ENCODE measurements around the gene IFNAR2.
A peak's percentile ranks its signal among the peaks of the same experiment; 100 is the strongest.
"Not testable (repeated sequence)": the region's sequence is repeated elsewhere in the genome, so short reads cannot be mapped to it uniquely, and the experiment has no call there.

IFNAR2 gene

GRCh38 chr21:33245289-33245918, 15.7 kb downstream of the IFNAR2 start:
- DNase-seq = no peak

DNA sequence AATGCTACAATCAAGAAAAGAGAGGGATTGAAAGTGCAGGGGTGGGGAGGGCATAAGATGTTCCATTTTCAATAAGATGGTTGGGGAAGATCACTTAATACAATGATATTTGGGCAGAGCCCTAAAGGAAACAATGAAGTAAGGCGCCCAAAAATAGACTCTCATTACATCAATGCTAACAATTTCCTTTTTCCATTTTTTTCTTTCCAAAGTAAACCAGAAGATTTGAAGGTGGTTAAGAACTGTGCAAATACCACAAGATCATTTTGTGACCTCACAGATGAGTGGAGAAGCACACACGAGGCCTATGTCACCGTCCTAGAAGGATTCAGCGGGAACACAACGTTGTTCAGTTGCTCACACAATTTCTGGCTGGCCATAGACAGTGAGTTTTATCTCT, 16.8 kb downstream of the IFNAR2 start:
- no peak for DNase-seq

DNA sequence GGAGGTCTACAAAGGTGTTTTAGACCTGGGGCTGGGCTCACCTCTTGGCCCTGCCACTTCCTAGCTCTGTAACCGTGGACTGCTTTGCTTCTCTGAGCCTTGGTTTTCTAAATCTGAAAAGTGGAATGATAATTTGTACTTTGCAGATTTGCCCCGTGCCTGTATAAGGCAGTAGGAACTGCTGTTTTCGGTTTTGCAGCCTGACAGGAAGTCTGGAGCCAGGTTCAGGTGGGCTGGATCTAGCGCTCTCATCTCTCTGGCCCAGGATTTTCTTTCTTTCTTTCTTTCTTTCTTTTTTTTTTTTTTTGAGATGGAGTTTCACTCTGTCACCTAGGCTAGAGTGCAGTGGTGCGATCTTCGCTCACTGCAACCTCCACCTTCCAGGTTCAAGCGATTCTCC, 17.2 kb downstream of the IFNAR2 start:
- no peak for DNase-seq

- DNase-seq = no peak
These were observed 17.9 kb downstream of the IFNAR2 start for GRCh38 chr21:33247599-33247998.

DNA sequence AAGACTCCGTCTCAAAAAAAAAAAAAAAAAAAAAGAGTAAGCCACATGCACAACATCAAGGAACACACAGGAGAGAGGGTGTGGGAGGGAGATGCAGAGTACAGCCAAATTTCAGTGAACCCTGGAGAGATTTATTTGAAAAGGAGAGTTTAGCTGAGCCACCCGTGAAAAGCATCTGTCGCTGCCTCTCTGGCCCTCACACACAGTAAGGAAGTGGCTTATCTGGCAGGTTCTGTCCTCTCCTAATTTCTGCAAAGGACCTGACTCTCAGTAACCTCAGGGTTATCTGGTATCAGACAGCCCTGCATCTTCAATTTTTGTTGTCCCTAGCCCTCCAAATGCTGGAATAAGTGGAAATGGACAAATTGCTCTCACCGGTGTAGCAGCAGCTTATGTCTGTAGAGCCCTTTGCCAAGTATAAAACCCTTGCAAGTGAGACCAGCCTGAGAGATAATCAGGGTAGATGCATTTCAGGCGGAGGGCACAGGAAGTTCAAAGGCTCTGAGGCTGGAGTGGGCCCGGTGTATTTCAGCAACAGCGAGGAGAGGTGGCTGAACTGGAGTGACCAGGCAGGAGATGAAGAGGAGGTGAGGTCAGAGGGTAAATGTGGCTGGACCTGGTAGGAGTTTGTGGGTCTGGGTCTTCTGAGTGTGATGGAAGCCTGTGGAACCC, 19.7 kb downstream of the IFNAR2 start:
- no peak for DNase-seq

GRCh38 chr21:33251119-33251518, 21.4 kb downstream of the IFNAR2 start:
- no peak for DNase-seq

DNA sequence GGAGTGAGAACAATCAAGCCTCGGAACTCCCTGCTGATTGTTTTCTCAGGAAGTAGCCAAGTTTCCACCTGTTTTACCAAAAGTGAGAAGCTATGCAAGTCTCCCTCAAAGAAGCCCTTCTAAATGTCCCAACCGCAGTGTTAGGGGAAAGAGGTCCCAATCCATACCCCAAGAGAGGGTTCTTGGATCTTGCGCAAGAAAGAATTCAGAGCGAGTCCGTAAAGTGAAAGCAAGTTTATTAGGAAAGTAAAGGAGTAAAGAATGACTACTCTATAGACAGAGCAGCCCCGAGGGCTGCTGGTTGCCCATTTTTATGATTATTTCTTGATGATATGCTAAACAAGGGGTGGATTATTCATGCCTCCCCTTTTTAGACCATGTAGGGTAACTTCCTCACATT, 23.6 kb downstream of the IFNAR2 start:
- DNase-seq = not testable (repeated sequence)

GRCh38 chr21:33254766-33255165, 25.0 kb downstream of the IFNAR2 start:
- DNase-seq = no peak

GRCh38 chr21:33255404-33255803, 25.7 kb downstream of the IFNAR2 start:
- DNase-seq = no peak

GRCh38 chr21:33256019-33256418, 26.3 kb downstream of the IFNAR2 start:
- DNase-seq = no peak

DNA sequence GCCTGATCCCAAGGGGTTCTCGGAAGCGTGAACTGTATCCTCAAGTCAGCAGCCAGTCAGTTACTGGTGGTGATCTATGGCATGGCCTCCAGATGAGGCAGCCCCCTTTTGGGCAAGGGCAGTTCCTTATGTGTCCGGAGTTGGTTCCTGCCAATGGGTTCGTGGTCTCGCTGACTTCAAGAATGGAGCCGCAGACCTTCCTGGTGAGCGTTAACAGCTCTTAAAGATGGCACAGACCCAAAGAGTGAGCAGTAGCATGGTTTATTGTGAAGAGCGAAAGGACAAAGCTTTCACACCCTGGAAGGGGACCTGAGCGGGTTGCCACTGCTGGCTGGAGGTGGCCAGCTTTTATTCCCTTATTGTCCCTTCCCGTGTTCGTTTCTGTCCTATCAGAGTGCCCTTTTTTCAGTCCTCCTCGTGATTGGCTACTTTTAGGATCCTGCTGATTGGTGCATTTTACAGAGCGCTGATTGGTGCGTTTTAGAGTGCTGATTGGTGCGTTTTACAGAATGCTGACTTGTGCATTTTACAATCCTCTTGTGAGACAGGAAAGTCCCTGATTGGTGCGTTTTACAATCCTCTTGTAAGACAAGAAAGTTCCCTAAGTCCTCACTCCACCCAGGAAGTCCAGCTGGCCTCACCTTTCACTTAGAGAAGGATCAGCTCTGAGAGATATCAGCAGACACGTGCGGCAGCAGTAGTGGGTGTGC, 27.5 kb downstream of the IFNAR2 start:
- no peak for DNase-seq

GRCh38 chr21:33258475-33258874, 28.7 kb downstream of the IFNAR2 start:
- DNase-seq = no peak

DNA sequence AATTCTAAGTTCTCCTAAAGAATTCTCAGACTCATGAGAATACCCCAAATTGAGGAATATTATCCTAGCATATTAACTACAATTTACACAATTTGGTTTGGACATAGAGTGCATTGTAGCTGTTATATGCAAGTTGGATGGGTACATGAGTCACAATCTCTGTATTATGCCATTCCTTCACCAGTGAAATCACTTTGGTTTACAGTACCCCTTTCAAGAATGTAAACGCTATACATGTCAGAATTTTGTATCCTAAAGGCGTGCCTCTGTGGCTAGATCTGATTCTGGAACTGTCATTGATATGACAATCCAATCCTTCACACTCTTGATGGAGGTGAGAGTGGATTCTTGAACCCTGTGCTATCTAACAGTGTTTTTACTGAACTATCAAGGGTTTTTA, 29.7 kb downstream of the IFNAR2 start:
- no peak for DNase-seq

GRCh38 chr21:33259995-33260394, 30.3 kb downstream of the IFNAR2 start:
- no peak for DNase-seq

- peak; percentile 72 for DNase-seq
These were observed 31.9 kb downstream of the IFNAR2 start for GRCh38 chr21:33261635-33262034.

- no peak for DNase-seq
These were observed 33.2 kb downstream of the IFNAR2 start for GRCh38 chr21:33262921-33263320.

- DNase-seq = no peak
These were observed 34.8 kb downstream of the IFNAR2 start for GRCh38 chr21:33264561-33264960.

GRCh38 chr21:33265664-33266049, 35.9 kb downstream of the IFNAR2 start:
- no peak for DNase-seq

- DNase-seq = peak; percentile 39
These were observed 36.5 kb downstream of the IFNAR2 start, which contains the start of gene IL10RB for GRCh38 chr21:33266050-33266788. TSS of gene IL10RB (plus strand) at chr21:33266367. CDS start at chr21:33266466, 99 bp downstream.

- DNase-seq = no peak
These were observed 37.0 kb downstream of the IFNAR2 start for GRCh38 chr21:33266789-33267135.

DNA sequence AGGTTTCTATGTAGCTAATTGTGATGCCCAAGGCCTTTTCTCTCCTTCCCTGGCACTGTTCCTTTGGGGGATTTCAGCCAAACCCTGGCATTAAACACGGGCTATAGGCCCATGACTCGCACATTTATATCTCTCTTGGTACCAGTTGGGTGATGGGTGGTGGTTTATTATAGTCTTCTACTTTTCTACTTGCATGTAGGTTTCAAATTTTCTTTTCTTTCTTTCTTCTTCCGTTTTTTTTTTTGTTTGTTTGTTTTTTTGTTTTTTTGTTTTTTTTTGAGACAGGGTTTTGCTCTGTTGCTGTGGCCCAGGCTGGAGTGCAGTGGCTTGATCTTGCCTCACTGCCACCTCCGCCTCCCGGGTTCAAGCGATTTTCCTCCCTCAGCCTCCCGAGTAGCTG, 37.5 kb downstream of the IFNAR2 start:
- DNase-seq = no peak

DNA sequence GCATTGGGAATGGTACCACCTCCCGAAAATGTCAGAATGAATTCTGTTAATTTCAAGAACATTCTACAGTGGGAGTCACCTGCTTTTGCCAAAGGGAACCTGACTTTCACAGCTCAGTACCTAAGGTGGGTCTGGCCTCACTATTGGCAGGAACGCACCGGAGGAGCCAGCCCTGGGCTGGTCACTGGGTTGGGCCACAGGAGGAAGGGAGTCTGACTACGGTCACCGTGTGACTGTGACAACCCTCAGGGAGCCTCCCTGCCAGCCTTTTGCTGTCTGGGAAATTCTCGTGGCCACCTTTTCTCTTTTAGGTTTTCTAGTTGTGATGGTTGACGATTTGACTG, 38.6 kb downstream of the IFNAR2 start:
- no peak for DNase-seq

- no peak for DNase-seq
These were observed 39.2 kb downstream of the IFNAR2 start for GRCh38 chr21:33268737-33269441.
